Esophagus (tissue), 2 donors: Measurements from ENCODE around the gene PRRT4. TPM values are rescaled to one million over a fixed set of nuclear protein-coding genes. Genes with fewer than 3 reads are reported as not detected.

Experiments used
- H3K27ac ChIP-seq, 2 donors: one replicate each; pipeline ENCODE4 v1.5.1; 2013; ENCODE audit warnings: low read depth in 2 of 2, mild to moderate bottlenecking in 2 of 2, inconsistent platforms in 1 of 2, low read length in 1 of 2, moderate library complexity in 1 of 2
- H3K27me3 ChIP-seq, 2 donors: one replicate each; pipeline ENCODE4 v1.6.1; 2013; ENCODE audit warnings: low read length in 2 of 2, control low read depth in 1 of 2, mild to moderate bottlenecking in 1 of 2; ENCODE audit not compliant: insufficient read depth in 2 of 2, control insufficient read depth in 1 of 2
- H3K36me3 ChIP-seq, 2 donors: one replicate each; pipeline ENCODE4 v1.6.1; 2013; ENCODE audit warnings: low read length in 1 of 2; ENCODE audit not compliant: control insufficient read depth in 2 of 2, insufficient read depth in 2 of 2
- H3K4me1 ChIP-seq, 2 donors: one replicate each; pipeline ENCODE4 v1.6.1; 2013; ENCODE audit warnings: low read length in 1 of 2; ENCODE audit not compliant: control insufficient read depth in 2 of 2, insufficient read depth in 2 of 2
- H3K4me3 ChIP-seq, 2 donors: one replicate each; pipeline ENCODE4 v1.5.1; 2013; ENCODE audit warnings: low read length in 2 of 2, mild to moderate bottlenecking in 2 of 2, low read depth in 1 of 2, moderate library complexity in 1 of 2
- H3K9me3 ChIP-seq, 2 donors: one replicate each; pipeline ENCODE4 v1.6.1; 2013; ENCODE audit warnings: mild to moderate bottlenecking in 2 of 2, low read depth in 1 of 2, low read length in 1 of 2, moderate library complexity in 1 of 2; ENCODE audit not compliant: control insufficient read depth in 2 of 2, insufficient read depth in 1 of 2
- WGBS, 2 donors: extraction: QIAGEN DNeasy Blood & Tissue Kit; methylation state at CpG; one replicate each; pipeline ENCODE4 v1.1.7; 2013; 5-methylcytosine and 5-hydroxymethylcytosine counted together
- polyA plus RNA-seq, 2 donors: library from polyadenylated mRNA; stranded (reverse); fragments of 200-250 nt; gene quantifications; one replicate each; pipeline ENCODE4 v1.2.3, GENCODE V29; 2013
- donor health status: healthy with polysubstance abuse.
- donor health status: Bipolar disorder and iron deficiency.

PRRT4 gene
- polyA plus RNA-seq, 2 donors: 0.45 to 0.73 TPM

- WGBS, 2 donors: 92% methylated on average over 6 of the region's 6 CpGs
- Histone ChIP-seq H3K4me3 (no peak overlapping the region), H3K9me3 (no peaks in the 10 kb centered on the region), H3K36me3 (no peaks in the 10 kb centered on the region), H3K27me3 (no peaks in the 10 kb centered on the region), H3K4me1 (peaks cover 4 to 11% of the 10 kb centered on the region in 2 donors), H3K27ac (no peak overlapping the region)
Observed at GRCh38 chr7:128379900-128380479, 18.5 kb upstream of the PRRT4 start.

- Histone ChIP-seq H3K9me3 (no peaks in the 10 kb centered on the region), H3K27ac (no peak overlapping the region), H3K4me3 (no peak overlapping the region), H3K36me3 (no peaks in the 10 kb centered on the region), H3K4me1 (peaks cover 4 to 11% of the 10 kb centered on the region in 2 donors), H3K27me3 (no peaks in the 10 kb centered on the region)
- 34 to 47% methylated on average over 2 of the region's 2 CpGs for WGBS, 2 donors
Observed at GRCh38 chr7:128378637-128379036, 17.1 kb upstream of the PRRT4 start.

GRCh38 chr7:128376077-128376476 lies 14.6 kb upstream of the PRRT4 start:
- Histone ChIP-seq H3K36me3 (no peaks in the 10 kb centered on the region), H3K9me3 (no peaks in the 10 kb centered on the region)
- 94 to 98% methylated on average over 3 of the region's 3 CpGs for WGBS, 2 donors

GRCh38 chr7:128374041-128374440 lies 12.6 kb upstream of the PRRT4 start:
- Histone ChIP-seq H3K4me3 (no peak overlapping the region), H3K9me3 (no peaks in the 10 kb centered on the region), H3K27me3 (no peaks in the 10 kb centered on the region), H3K36me3 (no peaks in the 10 kb centered on the region), H3K4me1 (no peaks in the 10 kb centered on the region), H3K27ac (no peak overlapping the region)
- WGBS, 2 donors: 58 to 71% methylated on average over 1 of the region's 1 CpG

More at GRCh38 chr7:128376077-128376476, 14.6 kb upstream of the PRRT4 start:
- Histone ChIP-seq H3K27me3 (no peaks in the 10 kb centered on the region), H3K27ac (no peak overlapping the region), H3K4me3 (no peak overlapping the region), H3K4me1 (peaks cover 0 to 4% of the 10 kb centered on the region in 2 donors)

GRCh38 chr7:128373606-128374005 lies 12.1 kb upstream of the PRRT4 start:
- Histone ChIP-seq H3K4me1 (no peaks in the 10 kb centered on the region), H3K27ac (no peak overlapping the region), H3K36me3 (no peaks in the 10 kb centered on the region), H3K4me3 (no peak overlapping the region), H3K27me3 (no peaks in the 10 kb centered on the region), H3K9me3 (no peaks in the 10 kb centered on the region)
- 79 to 80% methylated on average over 2 of the region's 2 CpGs for WGBS, 2 donors

GRCh38 chr7:128370491-128370890 lies 9.0 kb upstream of the PRRT4 start:
- WGBS, 2 donors: 89 to 90% methylated on average over 4 of the region's 4 CpGs
- peaks cover 0 to 6% of the 10 kb centered on the region in 2 donors for H3K4me1 ChIP-seq
- H3K4me3 ChIP-seq: no peak overlapping the region

GRCh38 chr7:128366986-128367385 lies 5.5 kb upstream of the PRRT4 start:
- no peaks in the 10 kb centered on the region for H3K9me3 ChIP-seq
- no peaks in the 10 kb centered on the region for H3K36me3 ChIP-seq
- no peaks in the 10 kb centered on the region for H3K27me3 ChIP-seq
- H3K4me1 ChIP-seq: peaks cover 0 to 6% of the 10 kb centered on the region in 2 donors
- H3K4me3 ChIP-seq: no peak overlapping the region
- no peak overlapping the region for H3K27ac ChIP-seq

More at GRCh38 chr7:128370491-128370890, 9.0 kb upstream of the PRRT4 start:
- Histone ChIP-seq H3K27ac (no peak overlapping the region), H3K27me3 (no peaks in the 10 kb centered on the region), H3K9me3 (no peaks in the 10 kb centered on the region), H3K36me3 (no peaks in the 10 kb centered on the region)

GRCh38 chr7:128366300-128366699 lies 4.8 kb upstream of the PRRT4 start:
- Histone ChIP-seq H3K4me3 (no peak overlapping the region), H3K27me3 (no peaks in the 10 kb centered on the region)
- WGBS, 2 donors: 39 to 50% methylated on average over 1 of the region's 1 CpG

GRCh38 chr7:128365432-128365831 lies 3.9 kb upstream of the PRRT4 start:
- no peak overlapping the region for H3K4me3 ChIP-seq
- H3K36me3 ChIP-seq: no peaks in the 10 kb centered on the region
- 85 to 93% methylated on average over 2 of the region's 2 CpGs for WGBS, 2 donors
- peaks cover 0 to 16% of the 10 kb centered on the region in 2 donors for H3K4me1 ChIP-seq
- peaks cover 0 to under 1% of the 10 kb centered on the region in 2 donors for H3K27me3 ChIP-seq
- peaks cover 0 to 2% of the 10 kb centered on the region in 2 donors for H3K9me3 ChIP-seq
- H3K27ac ChIP-seq: no peak overlapping the region

More at GRCh38 chr7:128366300-128366699, 4.8 kb upstream of the PRRT4 start:
- Histone ChIP-seq H3K4me1 (peaks cover 0 to 8% of the 10 kb centered on the region in 2 donors), H3K27ac (no peak overlapping the region), H3K9me3 (no peaks in the 10 kb centered on the region), H3K36me3 (no peaks in the 10 kb centered on the region)

- peaks cover 0 to 3% of the 10 kb centered on the region in 2 donors for H3K27me3 ChIP-seq
- 72 to 82% methylated on average over 4 of the region's 4 CpGs for WGBS, 2 donors
- peaks cover 0 to 16% of the 10 kb centered on the region in 2 donors for H3K4me1 ChIP-seq
- no peak overlapping the region for H3K27ac ChIP-seq
- no peaks in the 10 kb centered on the region for H3K36me3 ChIP-seq
- no peak overlapping the region for H3K4me3 ChIP-seq
- H3K9me3 ChIP-seq: peaks cover 0 to 2% of the 10 kb centered on the region in 2 donors
Observed at GRCh38 chr7:128364166-128364870, 2.8 kb upstream of the PRRT4 start.
